Stomach (tissue), 9 donors: ENCODE data around the gene FBXO9. TPM values are rescaled to one million over a fixed set of nuclear protein-coding genes. Genes with fewer than 3 reads are reported as not detected.
A peak's percentile ranks its signal among the peaks of the same experiment; 100 is the strongest.

ENCODE experiments used
- DNase-seq, 2 donors: peaks; one replicate each; pipeline versions ENCODE4 v3.0.0 to v3.0.0-alpha.2; 2013 to 2019
- H3K27ac ChIP-seq, 5 donors: fragments of 200-600 bp in 4 of 5; sonication (generic) in 4 of 5; one replicate each; pipeline ENCODE4 v1.5.1; 2013 to 2019; ENCODE audit warnings: mild to moderate bottlenecking in 1 of 5, moderate library complexity in 1 of 5
- H3K27me3 ChIP-seq, 3 donors: fragments of 200-600 bp; sonication (generic); one replicate each; pipeline ENCODE4 v1.5.1; 2017 to 2019; ENCODE audit warnings: mixed run types in 1 of 3
- H3K36me3 ChIP-seq, 4 donors: fragments of 200-600 bp; sonication (generic); 1 replicate in 3 of 4; 2 replicates in 1 of 4; pipeline ENCODE4 v1.5.1; 2016 to 2019
- H3K4me1 ChIP-seq, 4 donors: fragments of 200-600 bp; sonication (generic); one replicate each; pipeline ENCODE4 v1.5.1; 2016 to 2019
- H3K4me3 ChIP-seq, 4 donors: fragments of 200-600 bp; sonication (generic) in 3 of 4; one replicate each; pipeline ENCODE4 v1.5.1; 2016 to 2019; ENCODE audit warnings: mild to moderate bottlenecking in 1 of 4
- H3K9me3 ChIP-seq, 4 donors: fragments of 200-600 bp; sonication (generic); one replicate each; pipeline ENCODE4 v1.5.1; 2016 to 2019
- EP300 ChIP-seq: sonication (generic); formaldehyde crosslinking; IDR thresholded peaks from one replicate; pipeline ENCODE4 v1.6.1; 2017; ENCODE audit warnings: antibody characterized with exemption
- POLR2A ChIP-seq, 4 donors: fragments of 450-650 bp; IDR thresholded peaks; one replicate each; pipeline ENCODE4 v1.6.1; 2016; ENCODE audit warnings: antibody characterized with exemption in 4 of 4, control low read depth in 2 of 4, mild to moderate bottlenecking in 1 of 4, moderate library complexity in 1 of 4
- POLR2AphosphoS5 ChIP-seq, 3 donors: sonication (generic); formaldehyde crosslinking; IDR thresholded peaks; one replicate each; pipeline ENCODE4 v1.6.1; 2016; ENCODE audit warnings: antibody characterized with exemption in 3 of 3
- WGBS, 5 donors: extraction: QIAGEN DNeasy Blood & Tissue Kit in 3 of 5; methylation state at CpG; one replicate each; pipeline versions ENCODE4 v1.1.5 to v1.1.7; 2013 to 2018; 5-methylcytosine and 5-hydroxymethylcytosine counted together
- intact Hi-C: fragments of 100-400 bp; cut with DNase I; formaldehyde crosslinking; loops from one replicate; pipeline ENCODE4 v1.15.1; 2023; ENCODE audit warnings: low total_unique reads
- polyA plus RNA-seq, 3 donors: library from polyadenylated mRNA; stranded (reverse); fragments of 200-250 nt; gene quantifications; one replicate each; pipeline ENCODE4 v1.2.3, GENCODE V29; 2013
- total RNA-seq, 5 donors: library from RNA; depleted of rRNA; stranded (reverse); fragments of >200 nt; gene quantifications; one replicate each; pipeline versions ENCODE4 v1.1.0 to v1.2.3, GENCODE V29; 2014 to 2016
- TF ChIP-seq, protein P1 (sequence below), 7 experiments: fragments of 450-650 bp in 4 of 7; fragments of 200-600 bp in 3 of 7; sonication (generic) in 3 of 7; IDR thresholded peaks; one replicate each; pipeline ENCODE4 v1.5.1; 2016 to 2019; ENCODE audit warnings: antibody characterized with exemption in 7 of 7, control low read depth in 2 of 7, mild to moderate bottlenecking in 1 of 7
- donor health status: healthy with polysubstance abuse.
- donor health status: Bipolar disorder and iron deficiency.
- donor health status: healthy.

The FBXO9 gene
- total and polyA plus RNA-seq, 8 donors = 33.9 to 119 (median 59.9) TPM

DNA sequence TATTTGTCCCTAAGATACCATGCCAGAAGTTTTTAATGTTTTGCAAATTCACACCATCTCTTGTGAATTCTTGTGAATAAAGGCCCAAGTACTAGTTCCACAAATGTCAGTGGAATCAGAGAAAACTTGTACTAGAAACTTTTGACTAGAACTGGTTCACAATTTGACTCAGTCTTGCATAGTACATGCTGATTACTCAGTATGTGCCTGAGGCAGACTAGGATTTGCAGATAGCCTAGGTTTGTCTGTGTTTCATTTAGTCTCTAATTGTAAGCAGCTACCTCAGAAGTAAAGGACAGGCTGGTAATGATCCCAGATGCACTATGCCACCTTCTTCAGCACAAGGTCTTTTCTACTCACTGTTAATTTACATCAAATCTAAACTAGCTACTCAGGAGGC is 35.9 kb upstream of the FBXO9 start:
- H3K4me3 ChIP-seq = no peak overlapping the region
- DNase-seq = no peak
- H3K36me3 ChIP-seq = peaks cover 6 to 98% (median 86%) of the 10 kb centered on the region in 4 donors
- no peaks in the 10 kb centered on the region for H3K9me3 ChIP-seq
- intact Hi-C loops = no loop called here
- peaks cover 0 to 22% (median 3%) of the 10 kb centered on the region in 4 donors for H3K4me1 ChIP-seq
- H3K27me3 ChIP-seq = no peaks in the 10 kb centered on the region
- no peak overlapping the region for H3K27ac ChIP-seq
- TF ChIP-seq, protein P1, sequence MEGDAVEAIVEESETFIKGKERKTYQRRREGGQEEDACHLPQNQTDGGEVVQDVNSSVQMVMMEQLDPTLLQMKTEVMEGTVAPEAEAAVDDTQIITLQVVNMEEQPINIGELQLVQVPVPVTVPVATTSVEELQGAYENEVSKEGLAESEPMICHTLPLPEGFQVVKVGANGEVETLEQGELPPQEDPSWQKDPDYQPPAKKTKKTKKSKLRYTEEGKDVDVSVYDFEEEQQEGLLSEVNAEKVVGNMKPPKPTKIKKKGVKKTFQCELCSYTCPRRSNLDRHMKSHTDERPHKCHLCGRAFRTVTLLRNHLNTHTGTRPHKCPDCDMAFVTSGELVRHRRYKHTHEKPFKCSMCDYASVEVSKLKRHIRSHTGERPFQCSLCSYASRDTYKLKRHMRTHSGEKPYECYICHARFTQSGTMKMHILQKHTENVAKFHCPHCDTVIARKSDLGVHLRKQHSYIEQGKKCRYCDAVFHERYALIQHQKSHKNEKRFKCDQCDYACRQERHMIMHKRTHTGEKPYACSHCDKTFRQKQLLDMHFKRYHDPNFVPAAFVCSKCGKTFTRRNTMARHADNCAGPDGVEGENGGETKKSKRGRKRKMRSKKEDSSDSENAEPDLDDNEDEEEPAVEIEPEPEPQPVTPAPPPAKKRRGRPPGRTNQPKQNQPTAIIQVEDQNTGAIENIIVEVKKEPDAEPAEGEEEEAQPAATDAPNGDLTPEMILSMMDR (IDR thresholded peaks at IDR 0.05) = no peak
- TF ChIP-seq EP300 (no peak), POLR2A (IDR thresholded peaks at IDR 0.05) (no peak), POLR2AphosphoS5 (IDR thresholded peaks at IDR 0.05) (no peak)

DNA sequence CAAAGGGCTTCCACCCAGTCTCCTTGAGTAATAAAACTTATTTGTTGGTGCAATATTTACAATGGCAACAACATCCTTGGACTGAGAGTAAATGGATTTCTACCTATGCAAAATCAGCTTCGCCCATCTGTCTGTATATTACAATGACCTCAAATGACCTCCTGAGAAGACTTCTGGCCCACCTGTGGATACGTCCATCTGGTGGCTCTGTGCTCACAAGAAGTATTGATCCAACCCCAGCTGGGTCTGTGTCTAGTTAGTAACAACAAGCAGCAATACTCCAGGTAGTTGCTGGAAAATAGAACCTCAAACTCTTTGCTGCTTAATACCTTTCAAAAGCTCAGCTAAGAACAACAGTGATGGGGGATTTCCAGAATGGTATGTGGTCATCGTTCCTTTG is 35.4 kb upstream of the FBXO9 start:
- Histone ChIP-seq H3K4me1 (peaks cover 0 to 26% (median 3%) of the 10 kb centered on the region in 4 donors), H3K4me3 (no peak overlapping the region), H3K36me3 (peaks cover 6 to 100% (median 90%) of the 10 kb centered on the region in 4 donors), H3K27ac (no peak overlapping the region), H3K27me3 (no peaks in the 10 kb centered on the region), H3K9me3 (no peaks in the 10 kb centered on the region)
- TF ChIP-seq POLR2AphosphoS5 (IDR thresholded peaks at IDR 0.05) (no peak), POLR2A (IDR thresholded peaks at IDR 0.05) (no peak), EP300 (no peak)
- TF ChIP-seq, protein P1 (IDR thresholded peaks at IDR 0.05) = no peak
- intact Hi-C loops = no loop called here
- 72 to 97% (median 93%) methylated on average over 3 of the region's 3 CpGs for WGBS, 5 donors
- DNase-seq = no peak

DNA sequence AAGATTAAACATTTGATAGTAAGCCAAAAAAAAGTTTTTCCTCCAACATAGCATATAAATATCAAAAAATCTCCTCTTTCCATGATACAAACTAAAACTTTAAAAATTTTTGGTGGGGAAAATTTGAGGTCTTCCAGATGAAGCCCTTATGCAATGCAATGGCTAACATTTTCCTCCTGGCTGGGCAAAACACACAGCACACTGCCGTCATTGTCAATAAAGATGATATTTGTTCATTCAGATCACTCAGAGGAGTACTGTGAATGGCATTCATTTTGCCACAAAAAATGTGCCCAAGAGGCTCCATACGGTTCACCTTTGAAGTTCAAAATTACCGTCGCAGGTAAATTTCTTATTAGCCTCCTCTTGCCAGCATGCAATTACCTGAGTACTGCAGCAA is 33.9 kb upstream of the FBXO9 start:
- no peak for DNase-seq
- no peak overlapping the region for H3K4me3 ChIP-seq
- H3K27ac ChIP-seq = no peak overlapping the region
- H3K36me3 ChIP-seq = peaks cover 6 to 99% (median 89%) of the 10 kb centered on the region in 4 donors
- H3K9me3 ChIP-seq = no peaks in the 10 kb centered on the region
- H3K27me3 ChIP-seq = no peaks in the 10 kb centered on the region
- H3K4me1 ChIP-seq = peaks cover 0 to 32% (median 6%) of the 10 kb centered on the region in 4 donors
- intact Hi-C loops = no loop called here
- TF ChIP-seq EP300 = no peak
- no peak for TF ChIP-seq POLR2A (IDR thresholded peaks at IDR 0.05)
- no peak for TF ChIP-seq POLR2AphosphoS5 (IDR thresholded peaks at IDR 0.05)
- TF ChIP-seq, protein P1 (IDR thresholded peaks at IDR 0.05) = no peak
- 89 to 94% (median 93%) methylated on average over 4 of the region's 4 CpGs for WGBS, 5 donors

DNA sequence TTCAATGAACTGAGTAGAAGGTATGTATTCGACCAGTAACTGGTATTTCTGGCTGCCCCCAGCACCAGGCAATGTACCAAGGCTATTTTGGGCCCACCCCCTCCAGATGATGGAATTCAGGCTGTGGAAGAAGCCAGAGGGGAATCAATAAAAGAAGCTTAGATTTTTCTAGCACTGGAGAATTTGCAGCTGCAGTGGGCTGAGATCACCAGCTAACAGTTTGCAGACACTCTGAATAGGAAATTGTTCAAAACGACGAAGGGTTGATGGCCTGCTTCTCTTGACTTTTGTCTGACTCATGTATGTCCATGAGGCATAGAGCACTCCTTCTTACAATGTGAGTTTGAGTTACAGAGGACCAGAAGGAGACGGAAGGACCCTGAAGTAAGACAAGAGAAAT is 32.4 kb upstream of the FBXO9 start:
- Histone ChIP-seq H3K27ac (peak overlapping the region; percentile 1 to 66 (median 60)), H3K27me3 (no peaks in the 10 kb centered on the region), H3K4me3 (no peak overlapping the region), H3K9me3 (no peaks in the 10 kb centered on the region), H3K36me3 (peaks cover 6 to 99% (median 83%) of the 10 kb centered on the region in 4 donors), H3K4me1 (peaks cover 0 to 32% (median 6%) of the 10 kb centered on the region in 4 donors)
- WGBS, 5 donors = 67 to 74% (median 73%) methylated on average over 4 of the region's 4 CpGs
- DNase-seq = peak in 1 of 2 donors; percentile 29
- intact Hi-C loops = no loop called here
- TF ChIP-seq POLR2AphosphoS5 (IDR thresholded peaks at IDR 0.05) (no peak), POLR2A (IDR thresholded peaks at IDR 0.05) (no peak), EP300 (no peak)
- TF ChIP-seq, protein P1 (IDR thresholded peaks at IDR 0.05) = no peak
